H1 (cell line): Measurements from ENCODE around the gene STYXL1. TPM values are rescaled to one million over a fixed set of nuclear protein-coding genes. Genes with fewer than 3 reads are reported as not detected.

Source experiments
- CHD7 ChIP-seq: fragments of 300-600 bp; sonication (generic); IDR thresholded peaks from 2 replicates; pipeline ENCODE4 v1.7.1; 2012; ENCODE audit warnings: low read length, moderate library complexity, mild to moderate bottlenecking, inconsistent platforms; ENCODE audit not compliant: insufficient replicate concordance
- KDM4A ChIP-seq: IDR thresholded peaks from one replicate; pipeline ENCODE4 v1.7.1; 2012; ENCODE audit warnings: low read depth, mild to moderate bottlenecking, moderate library complexity, low read length, inconsistent platforms; ENCODE audit not compliant: severe bottlenecking
- polyA plus RNA-seq, 7 experiments: library from polyadenylated mRNA; depleted of rRNA in 3 of 7; stranded (reverse) in 5 of 7; unstranded in 2 of 7; fragments of >200 nt in 5 of 7; fragments of 200-250 nt in 2 of 7; gene quantifications; 1 replicate in 5 of 7; 2 replicates in 1 of 7; 4 replicates in 1 of 7; pipeline versions ENCODE4 v1.2.1 to v1.2.3, GENCODE V29; 2011 to 2013; ENCODE audit warnings: missing spikeins in 2 of 7, mixed read lengths in 2 of 7
- total RNA-seq: library from RNA; stranded (reverse); fragmentation: NEBNext Ultra II Directional; extraction: Animal tissue kit (Norgen Biotek cat#: 25700); gene quantifications from 2 replicates; pipeline ENCODE4 v1.2.1, GENCODE V29; 2021

Gene STYXL1
- total and polyA plus RNA-seq, 2 of the 8 experiments (the other 6 are each of a cell fraction or from before 2014, with no cell fraction given) = 32.3 to 53.9 TPM

- TF ChIP-seq CHD7 (no peak), KDM4A (no peak)
Measured at GRCh38 chr7:75989500-75990388, 58.1 kb downstream of the STYXL1 start (continued).
